Peyer's patch (tissue), 4 donors: ENCODE measurements around the gene SMIM24.

Experiments
- CTCF ChIP-seq, 6 experiments: fragments of 450-650 bp in 4 of 6; fragments of 200-600 bp in 2 of 6; sonication (generic) in 1 of 6; IDR thresholded peaks; one replicate each; pipeline ENCODE4 v1.5.1; 2017 to 2019; ENCODE audit warnings: antibody characterized with exemption in 6 of 6, mild to moderate bottlenecking in 3 of 6, moderate library complexity in 1 of 6
- POLR2A ChIP-seq, 2 donors: fragments of 450-650 bp; IDR thresholded peaks; one replicate each; pipeline ENCODE4 v1.5.1; 2017; ENCODE audit warnings: antibody characterized with exemption in 2 of 2, mild to moderate bottlenecking in 2 of 2, moderate library complexity in 2 of 2

GRCh38 chr19:3528080-3528479, 47.8 kb upstream of the SMIM24 start:
- TF ChIP-seq CTCF (IDR thresholded peaks at IDR 0.05) (no peak), POLR2A (IDR thresholded peaks at IDR 0.05) (no peak)
